Measurements from ENCODE around the gene FBH1.

DNA sequence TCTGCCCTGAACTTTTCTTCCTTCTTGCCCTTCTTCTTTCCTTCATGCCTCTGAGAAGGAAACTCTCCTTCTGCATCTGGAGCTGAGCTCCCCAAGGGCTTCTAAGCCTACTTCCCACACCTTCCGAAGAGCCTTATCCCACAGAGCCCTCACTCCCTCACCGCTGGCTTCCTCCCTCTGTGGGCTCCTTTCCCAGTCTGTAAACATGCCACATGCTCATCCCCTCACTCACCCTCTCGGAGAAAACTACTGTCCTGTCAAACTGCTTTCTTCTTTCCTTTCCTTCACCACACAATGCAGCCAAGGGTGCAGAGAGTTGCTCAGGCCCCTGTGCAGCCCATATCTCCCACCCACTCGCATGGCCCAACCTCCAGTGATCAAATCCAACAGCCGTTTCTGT, 18.4 kb upstream of the FBH1 start:
- TF ChIP-seq, protein P1, sequence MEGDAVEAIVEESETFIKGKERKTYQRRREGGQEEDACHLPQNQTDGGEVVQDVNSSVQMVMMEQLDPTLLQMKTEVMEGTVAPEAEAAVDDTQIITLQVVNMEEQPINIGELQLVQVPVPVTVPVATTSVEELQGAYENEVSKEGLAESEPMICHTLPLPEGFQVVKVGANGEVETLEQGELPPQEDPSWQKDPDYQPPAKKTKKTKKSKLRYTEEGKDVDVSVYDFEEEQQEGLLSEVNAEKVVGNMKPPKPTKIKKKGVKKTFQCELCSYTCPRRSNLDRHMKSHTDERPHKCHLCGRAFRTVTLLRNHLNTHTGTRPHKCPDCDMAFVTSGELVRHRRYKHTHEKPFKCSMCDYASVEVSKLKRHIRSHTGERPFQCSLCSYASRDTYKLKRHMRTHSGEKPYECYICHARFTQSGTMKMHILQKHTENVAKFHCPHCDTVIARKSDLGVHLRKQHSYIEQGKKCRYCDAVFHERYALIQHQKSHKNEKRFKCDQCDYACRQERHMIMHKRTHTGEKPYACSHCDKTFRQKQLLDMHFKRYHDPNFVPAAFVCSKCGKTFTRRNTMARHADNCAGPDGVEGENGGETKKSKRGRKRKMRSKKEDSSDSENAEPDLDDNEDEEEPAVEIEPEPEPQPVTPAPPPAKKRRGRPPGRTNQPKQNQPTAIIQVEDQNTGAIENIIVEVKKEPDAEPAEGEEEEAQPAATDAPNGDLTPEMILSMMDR (IDR thresholded peaks at IDR 0.05; ENCODE audit: low read depth, low read length) = no peak
- no peak for TF ChIP-seq MYC (IDR thresholded peaks at IDR 0.05; ENCODE audit: low read depth, low read length)
- TF ChIP-seq POLR2A (IDR thresholded peaks at IDR 0.05; ENCODE audit: extremely low read depth, insufficient read length) = no peak
- TF ChIP-seq, protein P2, sequence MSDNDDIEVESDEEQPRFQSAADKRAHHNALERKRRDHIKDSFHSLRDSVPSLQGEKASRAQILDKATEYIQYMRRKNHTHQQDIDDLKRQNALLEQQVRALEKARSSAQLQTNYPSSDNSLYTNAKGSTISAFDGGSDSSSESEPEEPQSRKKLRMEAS (IDR thresholded peaks at IDR 0.05; ENCODE audit: low read depth, low read length) = no peak

All from NB4 (cell line).